Fibroblast of the aortic adventitia (primary cell): ENCODE results near the gene HSPA12A. TPM values are rescaled to one million over a fixed set of nuclear protein-coding genes. Genes with fewer than 3 reads are reported as not detected.
A peak's percentile ranks its signal among the peaks of the same experiment; 100 is the strongest.

Source experiments
- DNase-seq: peaks from one replicate; pipeline ENCODE4 v3.0.0-alpha.2; 2010; ENCODE audit warnings: low read depth
- H3K4me3 ChIP-seq: 2 replicates; pipeline ENCODE4 v1.5.1; 2011; ENCODE audit warnings: low read depth, mild to moderate bottlenecking, control low read depth, low read length, moderate library complexity
- total RNA-seq: library from RNA; depleted of rRNA; stranded (reverse); fragments of >200 nt; gene quantifications from 2 replicates; pipeline ENCODE4 v1.2.3, GENCODE V29; 2012; ENCODE audit warnings: low replicate concordance
- TF ChIP-seq, protein P1 (sequence below): IDR thresholded peaks from 2 replicates; pipeline ENCODE4 v1.5.1; 2011; ENCODE audit warnings: mild to moderate bottlenecking, low read length, control low read depth, inconsistent platforms; ENCODE audit not compliant: insufficient read depth

The HSPA12A gene
- total RNA-seq, 1 donor: 10.3 TPM

DNA sequence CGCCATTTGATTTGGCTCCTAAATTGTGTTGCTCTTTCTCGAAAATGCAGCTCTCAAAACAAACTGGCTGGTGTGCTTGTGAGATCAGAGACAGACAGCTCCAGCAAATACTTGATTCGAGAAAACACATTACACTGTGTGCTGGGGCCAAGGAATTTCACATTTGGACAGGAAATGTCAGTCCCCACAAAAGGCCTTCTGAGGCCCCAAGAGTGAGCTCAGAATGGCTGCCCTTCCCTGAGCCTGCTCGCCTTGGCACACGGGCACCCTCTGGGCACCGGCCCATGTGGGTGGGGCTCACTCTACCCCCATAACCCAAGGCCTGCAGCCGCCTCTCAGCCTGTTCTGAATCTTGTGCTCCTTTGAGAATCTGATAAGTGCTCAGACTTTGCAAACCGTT, 13.9 kb upstream of the HSPA12A start:
- TF ChIP-seq, protein P1, sequence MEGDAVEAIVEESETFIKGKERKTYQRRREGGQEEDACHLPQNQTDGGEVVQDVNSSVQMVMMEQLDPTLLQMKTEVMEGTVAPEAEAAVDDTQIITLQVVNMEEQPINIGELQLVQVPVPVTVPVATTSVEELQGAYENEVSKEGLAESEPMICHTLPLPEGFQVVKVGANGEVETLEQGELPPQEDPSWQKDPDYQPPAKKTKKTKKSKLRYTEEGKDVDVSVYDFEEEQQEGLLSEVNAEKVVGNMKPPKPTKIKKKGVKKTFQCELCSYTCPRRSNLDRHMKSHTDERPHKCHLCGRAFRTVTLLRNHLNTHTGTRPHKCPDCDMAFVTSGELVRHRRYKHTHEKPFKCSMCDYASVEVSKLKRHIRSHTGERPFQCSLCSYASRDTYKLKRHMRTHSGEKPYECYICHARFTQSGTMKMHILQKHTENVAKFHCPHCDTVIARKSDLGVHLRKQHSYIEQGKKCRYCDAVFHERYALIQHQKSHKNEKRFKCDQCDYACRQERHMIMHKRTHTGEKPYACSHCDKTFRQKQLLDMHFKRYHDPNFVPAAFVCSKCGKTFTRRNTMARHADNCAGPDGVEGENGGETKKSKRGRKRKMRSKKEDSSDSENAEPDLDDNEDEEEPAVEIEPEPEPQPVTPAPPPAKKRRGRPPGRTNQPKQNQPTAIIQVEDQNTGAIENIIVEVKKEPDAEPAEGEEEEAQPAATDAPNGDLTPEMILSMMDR: no peak
- DNase-seq: peak; percentile 61
- H3K4me3 ChIP-seq: no peak overlapping the region

DNA sequence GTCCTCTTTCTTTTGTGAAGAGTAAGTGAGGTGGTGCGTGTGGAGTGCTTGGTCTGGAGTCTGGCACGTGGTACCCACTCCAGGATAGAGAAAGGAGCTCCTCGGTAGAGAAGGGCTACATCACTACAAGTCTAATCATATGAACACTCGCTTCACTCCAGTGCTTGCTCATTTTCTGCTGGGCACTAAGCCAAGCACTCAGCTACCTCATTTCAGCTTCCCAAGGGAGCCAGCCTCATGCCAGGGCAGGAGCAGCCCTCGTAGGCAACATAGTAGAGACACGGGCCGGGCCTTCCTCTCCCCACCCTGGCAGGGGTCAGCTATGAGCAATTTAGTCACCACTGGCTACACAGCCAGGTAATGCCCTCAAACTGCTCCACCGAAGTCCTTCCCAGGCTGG, 11.4 kb upstream of the HSPA12A start:
- H3K4me3 ChIP-seq: no peak overlapping the region
- TF ChIP-seq, protein P1: no peak
- DNase-seq: peak; percentile 55

DNA sequence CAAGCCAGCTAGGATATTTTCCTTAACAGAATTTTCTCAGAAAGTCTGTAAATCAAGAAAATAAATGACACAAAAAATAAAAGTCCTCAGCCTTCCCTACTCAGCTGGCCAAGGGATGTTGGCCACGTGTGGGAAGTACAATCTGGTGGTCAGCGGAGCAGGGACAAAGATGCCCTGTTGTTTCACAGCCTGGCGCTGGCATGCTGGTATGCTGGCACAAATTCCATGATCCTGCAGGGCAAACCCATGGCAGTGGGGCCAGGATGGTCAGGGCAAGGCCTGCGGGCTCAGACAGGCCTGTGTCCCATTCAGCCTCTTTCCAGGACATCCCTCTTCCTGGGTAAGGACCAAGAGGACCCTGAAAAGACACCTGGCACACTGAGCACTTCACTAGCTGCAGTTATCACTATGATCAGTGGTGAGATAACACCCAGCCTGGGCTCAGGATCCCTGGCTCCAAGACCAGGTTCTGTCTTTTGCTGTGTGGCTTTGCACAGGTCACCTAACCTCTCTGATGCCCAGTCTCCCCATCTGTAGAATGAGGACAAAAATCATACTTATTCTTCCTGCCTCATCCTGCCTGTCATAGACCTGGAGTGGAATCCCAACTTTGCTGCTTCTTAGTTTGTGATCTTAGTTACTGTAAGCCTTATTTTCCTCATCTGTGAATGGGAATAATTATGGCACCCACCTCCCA, 10.8 kb upstream of the HSPA12A start:
- no peak overlapping the region for H3K4me3 ChIP-seq
- TF ChIP-seq, protein P1: no peak
- no peak for DNase-seq

GRCh38 chr10:116752563-116752962, 10.2 kb upstream of the HSPA12A start:
- H3K4me3 ChIP-seq: no peak overlapping the region
- DNase-seq: no peak
- TF ChIP-seq, protein P1: no peak

DNA sequence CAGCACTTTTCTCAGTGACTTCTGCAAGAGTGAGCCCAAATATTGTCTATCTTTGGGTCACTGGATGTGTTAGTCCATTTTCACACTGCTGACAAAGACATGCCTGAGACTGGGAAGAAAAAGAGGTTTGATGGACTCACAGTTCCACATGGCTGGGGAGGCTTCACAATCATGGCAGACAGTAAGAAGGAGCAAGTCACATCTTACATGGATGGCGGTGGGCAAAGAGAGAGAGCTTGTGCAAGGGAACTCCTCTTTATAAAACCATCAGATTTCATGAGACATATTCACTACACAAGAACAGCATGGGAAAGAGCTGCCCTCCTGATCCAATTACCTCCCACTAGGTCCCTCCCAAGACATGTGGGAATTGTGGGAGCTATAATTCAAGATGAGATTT, 6.1 kb upstream of the HSPA12A start:
- TF ChIP-seq, protein P1: no peak
- H3K4me3 ChIP-seq: no peak overlapping the region
- DNase-seq: no peak

- H3K4me3 ChIP-seq: no peak overlapping the region
- TF ChIP-seq, protein P1: no peak
- DNase-seq: peak; percentile 57
Observed at GRCh38 chr10:116748041-116748440, 5.7 kb upstream of the HSPA12A start.

DNA sequence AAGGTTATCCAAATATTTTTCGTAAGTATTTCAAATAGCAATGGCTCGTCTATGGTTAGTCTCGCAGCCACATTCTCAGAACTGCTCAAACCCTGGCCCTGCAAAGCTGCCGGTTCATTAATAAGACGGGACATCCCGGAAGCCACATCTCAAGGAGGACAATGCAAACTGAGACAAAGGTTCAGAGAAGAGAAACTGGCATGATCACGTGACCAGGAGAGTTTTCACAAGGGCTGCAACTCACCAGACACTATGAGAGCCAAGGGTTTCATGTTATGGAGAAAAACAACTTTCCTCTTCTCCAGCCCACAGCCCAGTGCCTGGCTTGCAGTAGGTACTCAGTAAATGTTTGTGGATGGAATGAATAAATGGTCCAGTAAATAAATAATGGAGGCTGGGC, 5.0 kb upstream of the HSPA12A start:
- DNase-seq: no peak
- TF ChIP-seq, protein P1: no peak
- no peak overlapping the region for H3K4me3 ChIP-seq
